ENCODE data around the gene CST9.
"Not testable (repeated sequence)": the region's sequence is repeated elsewhere in the genome, so short reads cannot be mapped to it uniquely, and the experiment has no call there.

The CST9 gene

DNA sequence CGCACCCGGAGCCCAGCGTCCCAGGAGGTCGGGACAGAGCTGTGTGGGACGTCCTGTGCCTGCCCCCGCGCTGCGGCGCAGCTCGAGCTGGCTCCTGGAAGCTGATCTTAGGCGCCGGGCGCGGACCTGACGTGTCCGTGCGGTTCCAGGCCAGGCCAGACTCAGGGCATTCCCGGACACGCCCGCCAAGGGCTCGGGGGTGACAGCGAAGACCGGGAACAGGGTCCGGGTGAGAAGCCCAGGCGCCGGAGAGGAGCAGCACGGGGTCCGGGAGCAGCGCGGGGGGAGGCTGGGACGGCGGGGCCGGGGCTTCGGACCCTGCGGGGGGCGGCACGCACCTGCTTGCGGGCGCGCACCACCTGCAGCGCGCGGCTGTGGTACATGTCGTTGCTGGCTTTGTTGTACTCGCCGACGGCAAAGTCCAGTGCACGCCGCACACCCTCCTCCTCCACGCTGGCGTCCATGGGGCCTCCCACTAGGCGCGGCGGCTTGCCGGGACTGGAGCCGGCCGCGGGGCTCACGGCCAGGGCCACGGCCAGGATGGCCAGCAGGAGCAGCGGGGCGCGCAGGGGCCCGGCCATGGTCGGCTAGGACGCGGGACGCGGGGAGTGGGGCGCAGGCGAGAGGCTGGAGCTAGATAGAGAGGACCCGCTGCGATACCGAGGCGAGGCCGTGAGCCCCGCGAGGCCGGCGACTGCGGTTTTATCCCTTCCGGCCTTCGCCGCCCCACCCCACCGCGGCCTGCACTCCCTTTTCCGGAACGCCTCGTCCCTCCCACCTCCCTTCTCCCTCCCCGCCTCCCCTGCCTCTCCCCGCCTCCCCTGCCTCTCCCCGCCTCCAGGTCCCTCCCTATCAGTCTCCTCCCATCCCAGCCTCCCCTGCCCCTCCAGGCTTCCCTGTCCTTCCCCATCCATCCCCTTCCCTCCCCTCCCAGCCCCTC is 31.8 kb upstream of the CST9 start, which contains the start of gene CST3:
TSS of gene CST3 (minus strand) at position 674 of the 940 bp plus-strand sequence. CDS start at position 581, 93 bp downstream.
- no peak for DNase-seq (ENCODE audit: low read depth in 2 of 2)

GRCh38 chr20:23636908-23637281 is 31.2 kb upstream of the CST9 start:
- DNase-seq (ENCODE audit: low read depth in 2 of 2), result no peak

DNA sequence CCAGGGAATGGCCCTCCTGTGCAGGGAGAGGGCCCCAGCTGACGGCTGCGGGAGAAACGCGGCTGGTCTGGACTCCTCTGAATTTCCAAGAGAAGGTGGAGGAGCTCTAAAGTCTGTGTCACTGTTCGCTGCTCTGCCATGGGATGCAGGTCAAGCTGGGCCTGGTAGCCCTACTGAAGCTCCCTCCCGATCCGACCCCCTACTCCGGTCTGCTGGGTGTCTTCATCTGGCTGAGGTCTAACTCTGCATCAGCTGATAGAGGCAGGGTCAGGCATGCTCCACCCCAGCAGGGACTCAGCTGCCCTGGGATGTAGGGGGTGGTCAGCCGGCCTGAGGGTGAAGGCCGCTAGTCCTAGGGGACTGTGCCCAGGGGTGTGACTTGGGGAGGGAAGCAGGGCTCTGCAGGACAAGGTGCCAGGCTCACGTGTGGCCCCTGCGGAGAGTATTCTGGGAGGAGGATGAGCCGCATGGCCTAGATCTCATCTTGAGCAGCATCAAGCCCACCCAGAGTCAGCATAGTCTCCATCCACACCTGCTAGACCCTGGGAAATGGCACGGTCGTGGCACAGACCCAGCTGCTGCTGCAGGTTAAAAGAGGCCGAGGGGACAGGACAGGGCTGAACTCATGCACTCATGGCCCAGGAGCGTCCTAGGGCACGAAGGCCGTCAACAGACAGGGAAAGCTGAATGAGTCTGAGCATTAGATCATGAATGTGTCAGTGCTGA is 30.6 kb upstream of the CST9 start:
- DNase-seq (ENCODE audit: low read depth in 2 of 2), result no peak

DNA sequence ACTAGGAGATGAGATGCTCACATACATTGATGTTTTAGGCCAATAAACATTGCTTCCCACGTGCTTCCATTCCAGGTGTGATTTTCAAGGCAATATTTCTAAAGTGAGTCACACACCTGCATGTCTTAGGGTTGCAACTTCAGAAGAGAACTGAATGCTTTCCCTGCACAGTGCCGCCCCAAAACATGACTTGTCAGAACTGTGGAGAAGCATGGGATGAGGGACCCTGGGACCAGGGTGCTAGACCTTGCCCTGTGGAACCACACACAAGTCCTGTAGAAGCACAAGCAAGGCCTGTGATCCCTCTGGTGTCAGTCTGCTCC is 30.0 kb upstream of the CST9 start:
- DNase-seq (ENCODE audit: low read depth in 2 of 2), result not testable (repeated sequence)

GRCh38 chr20:23634985-23635767 is 29.5 kb upstream of the CST9 start:
- DNase-seq (ENCODE audit: low read depth in 2 of 2), result no peak

GRCh38 chr20:23634044-23634801 is 28.5 kb upstream of the CST9 start:
- no peak for DNase-seq (ENCODE audit: low read depth in 2 of 2)

GRCh38 chr20:23632711-23633573 is 27.2 kb upstream of the CST9 start:
- DNase-seq (ENCODE audit: low read depth in 2 of 2), result no peak

GRCh38 chr20:23631981-23632710 is 26.4 kb upstream of the CST9 start:
- no peak for DNase-seq (ENCODE audit: low read depth in 2 of 2)

DNA sequence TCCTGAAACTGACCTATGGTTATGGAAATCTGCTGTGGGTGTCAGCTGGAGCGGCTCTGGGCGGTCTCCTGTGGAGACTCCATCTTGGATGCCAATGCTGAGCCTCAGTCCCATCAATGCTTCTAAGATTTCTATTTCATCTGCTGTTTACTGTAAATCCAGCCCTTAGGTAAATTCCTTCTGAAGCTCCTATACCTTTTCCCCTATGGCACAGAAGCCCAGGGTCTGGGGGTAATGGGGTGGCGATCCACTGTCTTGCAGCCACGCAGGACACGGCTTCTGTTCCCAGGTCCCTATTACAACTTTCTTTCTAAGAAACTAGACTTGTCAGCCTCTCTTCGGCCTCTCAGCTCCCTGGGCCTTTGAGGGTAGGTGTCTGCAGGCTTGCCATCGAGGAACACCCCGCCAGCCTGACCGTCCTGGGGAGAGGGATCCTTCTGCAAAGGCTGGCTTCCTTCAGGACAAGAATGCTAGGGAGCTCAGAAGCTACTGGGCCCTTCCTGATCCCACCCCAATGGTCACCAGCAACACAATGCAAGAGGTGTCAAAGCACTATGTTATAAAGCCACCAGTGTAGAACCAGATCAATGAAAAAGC is 25.6 kb upstream of the CST9 start:
- no peak for DNase-seq (ENCODE audit: low read depth in 2 of 2)

- no peak for DNase-seq (ENCODE audit: low read depth in 2 of 2)
Observed at GRCh38 chr20:23630392-23630849, 24.7 kb upstream of the CST9 start.

DNA sequence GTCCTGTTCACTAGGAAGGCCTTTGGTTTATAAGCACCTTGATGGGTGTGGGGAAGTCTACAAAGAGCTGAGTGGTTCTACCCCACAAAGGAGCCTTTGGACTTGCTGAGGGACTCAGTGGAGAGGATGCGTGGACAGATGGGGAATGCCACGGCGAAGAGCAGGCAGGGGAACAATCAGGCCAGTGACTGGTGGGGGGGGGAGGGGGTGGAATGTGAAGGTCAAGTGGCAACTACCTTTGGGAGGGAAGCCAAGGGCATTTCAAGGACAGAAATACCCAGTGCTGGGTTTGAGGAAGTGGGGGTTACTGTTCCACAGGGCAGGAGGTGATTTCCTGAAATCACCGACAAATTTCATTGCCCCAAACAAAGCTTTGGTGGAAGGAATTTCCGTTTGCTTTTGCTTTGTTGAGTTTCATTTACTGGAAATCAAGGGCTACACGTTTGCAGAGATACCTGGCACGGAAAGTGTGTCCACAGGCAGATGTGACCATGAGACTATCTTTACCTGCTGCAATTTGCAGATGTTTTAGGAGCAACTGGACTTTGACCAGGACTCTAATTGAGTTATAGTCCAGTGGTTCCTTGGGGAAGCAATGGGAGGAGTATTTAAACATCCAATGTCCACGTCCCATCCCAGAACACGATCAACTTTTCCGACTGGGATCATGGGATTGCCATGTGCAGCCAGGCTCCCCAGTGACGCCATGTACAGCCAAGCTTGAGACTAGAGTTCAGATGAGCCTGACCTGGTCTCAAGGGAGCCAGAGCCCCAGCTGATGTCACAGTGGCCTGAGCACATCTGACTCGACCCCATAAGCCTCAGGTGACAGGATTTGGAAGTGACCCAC is 24.1 kb upstream of the CST9 start:
- no peak for DNase-seq (ENCODE audit: low read depth in 2 of 2)

DNA sequence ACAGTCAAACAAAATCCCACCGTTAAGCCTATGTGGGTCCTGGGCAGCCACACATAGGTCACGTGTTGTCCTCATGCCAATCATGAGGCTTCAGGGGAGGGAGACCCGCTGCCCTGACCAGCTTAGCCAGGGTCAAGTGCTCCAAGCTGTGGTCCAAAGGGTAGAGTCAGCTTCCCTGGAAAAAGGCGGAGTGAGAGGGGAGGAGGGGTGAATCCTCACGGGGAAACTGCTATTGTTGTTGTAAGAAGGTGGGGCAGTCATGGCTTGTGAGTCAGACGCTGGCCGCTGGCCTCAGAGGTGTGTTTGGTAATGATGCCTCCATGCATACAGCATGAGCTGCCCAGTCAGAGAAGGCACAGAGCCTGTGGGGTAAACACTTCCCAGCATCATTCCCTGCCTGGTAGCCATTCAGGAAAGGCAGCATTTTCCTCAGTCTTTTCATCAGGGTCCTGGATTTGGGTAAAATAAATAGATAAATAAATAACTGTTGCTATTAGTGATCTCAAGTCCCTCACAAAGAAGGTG is 23.4 kb upstream of the CST9 start:
- no peak for DNase-seq (ENCODE audit: low read depth in 2 of 2)

GRCh38 chr20:23628402-23629016 is 22.8 kb upstream of the CST9 start:
- DNase-seq (ENCODE audit: low read depth in 2 of 2), result no peak

DNA sequence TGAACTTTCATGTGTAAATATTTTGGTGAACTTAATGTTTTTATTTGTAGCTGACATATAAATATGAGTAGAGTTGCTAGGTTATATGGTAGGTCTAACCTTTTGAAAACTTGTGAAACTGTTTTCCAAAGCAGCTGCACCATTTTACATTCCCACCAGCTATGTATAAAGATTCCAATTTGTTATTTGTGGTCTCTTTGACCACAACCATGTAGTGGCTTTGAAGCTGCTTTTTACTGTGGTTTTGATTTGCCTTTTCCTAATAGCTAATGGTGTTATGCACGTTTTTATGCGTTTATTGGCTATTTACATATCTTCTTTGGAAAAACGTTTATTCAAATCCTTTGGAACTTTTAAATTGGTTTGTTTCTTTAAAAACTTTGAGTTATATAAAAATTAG is 21.8 kb upstream of the CST9 start:
- DNase-seq (ENCODE audit: low read depth in 2 of 2), result no peak

GRCh38 chr20:23626040-23626620 is 20.4 kb upstream of the CST9 start:
- no peak for DNase-seq (ENCODE audit: low read depth in 2 of 2)

DNA sequence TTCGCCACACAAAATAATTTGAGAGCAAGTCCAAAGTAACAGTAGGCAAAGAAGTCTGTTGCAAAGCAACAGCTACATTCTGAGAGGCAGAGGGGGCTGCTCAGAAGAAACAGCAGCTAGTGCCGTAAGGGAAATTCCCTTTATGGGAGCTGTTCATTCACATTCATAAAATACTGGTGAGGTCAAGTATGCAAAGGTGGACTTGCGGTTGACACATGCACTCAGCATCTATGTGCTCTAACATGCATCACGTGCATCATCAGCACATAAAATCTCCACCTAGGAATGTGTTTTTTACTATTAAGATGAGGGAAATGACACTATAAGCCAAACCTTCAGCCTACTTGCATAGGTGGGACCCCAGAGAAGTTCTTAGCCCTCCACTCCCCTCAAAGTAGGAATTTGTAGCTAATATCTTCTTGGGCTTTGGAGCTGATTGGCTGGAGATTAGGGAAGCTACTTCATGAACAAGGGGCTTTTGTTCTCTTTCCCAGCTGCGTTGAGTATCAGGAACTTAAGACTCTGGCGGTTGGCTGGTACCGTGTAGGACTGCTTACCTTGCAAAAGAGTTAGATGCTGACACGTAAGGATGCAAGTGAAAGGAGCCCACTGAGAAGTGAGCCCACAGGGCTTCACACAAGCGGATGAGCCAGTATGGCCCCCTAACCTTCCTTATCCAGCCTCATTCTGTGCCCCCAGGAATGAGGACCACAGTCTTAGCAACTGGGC is 19.7 kb upstream of the CST9 start:
- DNase-seq (ENCODE audit: low read depth in 2 of 2), result no peak

GRCh38 chr20:23624324-23624691 is 18.6 kb upstream of the CST9 start:
- no peak for DNase-seq (ENCODE audit: low read depth in 2 of 2)
